ENCODE measurements around the gene C1QTNF8.

- TF ChIP-seq CTCF (IDR thresholded peaks at IDR 0.05; ENCODE audit: low read length) (no peak), EZH2 (optimal IDR thresholded peaks at IDR 0.05; ENCODE audit: low read depth, low read length) (no peak)
These were observed 17.4 kb downstream of the C1QTNF8 start for GRCh38 chr16:1078579-1079021.
